PC-3 (cell line): ENCODE measurements around the gene RCN1.

ENCODE experiments used
- EZH2 ChIP-seq: fragments of 300-600 bp; sonication (generic); IDR thresholded peaks from one replicate; pipeline ENCODE4 v1.6.1; 2017; ENCODE audit warnings: antibody characterized with exemption, mild to moderate bottlenecking, low read length; ENCODE audit not compliant: unreplicated experiment
- EZH2phosphoT487 ChIP-seq: fragments of 300-600 bp; sonication (generic); IDR thresholded peaks from 2 replicates; pipeline ENCODE4 v1.6.1; 2018; ENCODE audit warnings: mild to moderate bottlenecking, antibody characterized with exemption, low read length, borderline replicate concordance
- TF ChIP-seq, protein P1 (sequence below): fragments of 300-600 bp; sonication (generic); conservative IDR thresholded peaks from 2 replicates; pipeline ENCODE4 v1.5.1; 2017; ENCODE audit warnings: antibody characterized with exemption, low read depth, mild to moderate bottlenecking, low read length

DNA sequence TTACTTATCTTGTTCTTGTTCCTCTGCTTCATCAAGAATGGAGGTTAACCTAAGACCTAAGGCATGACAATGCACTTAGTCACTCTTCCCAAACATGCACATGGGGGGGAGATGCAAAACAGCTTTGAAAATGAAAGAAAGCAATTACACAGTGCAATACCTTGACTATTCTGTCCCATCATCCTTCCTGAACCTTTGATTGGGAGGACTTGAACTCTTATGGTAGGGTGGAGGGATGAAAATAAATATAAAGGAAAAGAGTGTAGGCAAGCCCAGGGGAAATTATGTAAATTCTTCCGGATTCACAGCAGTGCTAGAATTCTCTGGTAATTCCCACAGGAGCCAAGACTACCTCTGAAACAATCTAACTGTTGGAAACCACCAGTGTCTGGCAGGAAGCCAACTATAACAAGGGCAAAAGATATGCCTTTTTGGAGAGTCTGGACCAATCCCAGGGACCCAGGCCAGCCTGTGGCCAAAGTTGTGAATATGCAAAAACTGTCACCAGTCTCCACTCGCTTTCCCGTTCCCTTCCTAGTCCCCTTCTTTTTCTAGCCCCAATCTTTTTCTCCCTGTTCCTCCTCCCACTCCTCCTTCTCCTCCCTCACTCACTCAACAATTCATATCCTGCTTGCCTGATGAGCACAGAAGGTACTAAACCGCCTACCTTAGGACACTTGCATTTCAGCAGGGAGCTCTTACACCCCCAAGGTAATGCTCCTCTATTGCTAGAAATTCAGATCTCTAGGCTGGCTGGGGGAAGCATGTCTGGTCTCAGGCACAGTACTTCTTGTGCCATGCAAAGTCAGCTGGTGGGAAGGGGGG is 2.5 kb upstream of the RCN1 start:
- TF ChIP-seq, protein P1, sequence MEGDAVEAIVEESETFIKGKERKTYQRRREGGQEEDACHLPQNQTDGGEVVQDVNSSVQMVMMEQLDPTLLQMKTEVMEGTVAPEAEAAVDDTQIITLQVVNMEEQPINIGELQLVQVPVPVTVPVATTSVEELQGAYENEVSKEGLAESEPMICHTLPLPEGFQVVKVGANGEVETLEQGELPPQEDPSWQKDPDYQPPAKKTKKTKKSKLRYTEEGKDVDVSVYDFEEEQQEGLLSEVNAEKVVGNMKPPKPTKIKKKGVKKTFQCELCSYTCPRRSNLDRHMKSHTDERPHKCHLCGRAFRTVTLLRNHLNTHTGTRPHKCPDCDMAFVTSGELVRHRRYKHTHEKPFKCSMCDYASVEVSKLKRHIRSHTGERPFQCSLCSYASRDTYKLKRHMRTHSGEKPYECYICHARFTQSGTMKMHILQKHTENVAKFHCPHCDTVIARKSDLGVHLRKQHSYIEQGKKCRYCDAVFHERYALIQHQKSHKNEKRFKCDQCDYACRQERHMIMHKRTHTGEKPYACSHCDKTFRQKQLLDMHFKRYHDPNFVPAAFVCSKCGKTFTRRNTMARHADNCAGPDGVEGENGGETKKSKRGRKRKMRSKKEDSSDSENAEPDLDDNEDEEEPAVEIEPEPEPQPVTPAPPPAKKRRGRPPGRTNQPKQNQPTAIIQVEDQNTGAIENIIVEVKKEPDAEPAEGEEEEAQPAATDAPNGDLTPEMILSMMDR, result no peak
- TF ChIP-seq EZH2phosphoT487, result no peak
- no peak for TF ChIP-seq EZH2
